NB4 (cell line): ENCODE results near the gene DPYD.

ENCODE experiments used
- DNase-seq: peaks from one replicate; pipeline ENCODE4 v3.0.0; 2010; ENCODE audit warnings: low read depth
- H3K4me3 ChIP-seq: one replicate; pipeline ENCODE4 v1.5.1; 2011; ENCODE audit warnings: mild to moderate bottlenecking, low read depth, low read length, moderate library complexity
- MYC ChIP-seq: IDR thresholded peaks from 2 replicates; pipeline ENCODE4 v1.6.1; 2011; ENCODE audit warnings: low read depth, low read length
- POLR2A ChIP-seq: IDR thresholded peaks from 2 replicates; pipeline ENCODE4 v1.6.1; 2011; ENCODE audit warnings: mild to moderate bottlenecking; ENCODE audit not compliant: insufficient read length; ENCODE audit errors: extremely low read depth
- TF ChIP-seq, protein P1 (sequence below): IDR thresholded peaks from one replicate; pipeline ENCODE4 v1.5.1; 2012; ENCODE audit warnings: low read depth, low read length
- TF ChIP-seq, protein P2 (sequence below): IDR thresholded peaks from 2 replicates; pipeline ENCODE4 v1.6.1; 2011; ENCODE audit warnings: low read depth, low read length

The DPYD gene

GRCh38 chr1:97677702-97678101, 243.1 kb downstream of the DPYD start:
- TF ChIP-seq, protein P1, sequence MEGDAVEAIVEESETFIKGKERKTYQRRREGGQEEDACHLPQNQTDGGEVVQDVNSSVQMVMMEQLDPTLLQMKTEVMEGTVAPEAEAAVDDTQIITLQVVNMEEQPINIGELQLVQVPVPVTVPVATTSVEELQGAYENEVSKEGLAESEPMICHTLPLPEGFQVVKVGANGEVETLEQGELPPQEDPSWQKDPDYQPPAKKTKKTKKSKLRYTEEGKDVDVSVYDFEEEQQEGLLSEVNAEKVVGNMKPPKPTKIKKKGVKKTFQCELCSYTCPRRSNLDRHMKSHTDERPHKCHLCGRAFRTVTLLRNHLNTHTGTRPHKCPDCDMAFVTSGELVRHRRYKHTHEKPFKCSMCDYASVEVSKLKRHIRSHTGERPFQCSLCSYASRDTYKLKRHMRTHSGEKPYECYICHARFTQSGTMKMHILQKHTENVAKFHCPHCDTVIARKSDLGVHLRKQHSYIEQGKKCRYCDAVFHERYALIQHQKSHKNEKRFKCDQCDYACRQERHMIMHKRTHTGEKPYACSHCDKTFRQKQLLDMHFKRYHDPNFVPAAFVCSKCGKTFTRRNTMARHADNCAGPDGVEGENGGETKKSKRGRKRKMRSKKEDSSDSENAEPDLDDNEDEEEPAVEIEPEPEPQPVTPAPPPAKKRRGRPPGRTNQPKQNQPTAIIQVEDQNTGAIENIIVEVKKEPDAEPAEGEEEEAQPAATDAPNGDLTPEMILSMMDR, result no peak
- TF ChIP-seq MYC, result no peak
- TF ChIP-seq POLR2A, result no peak
- TF ChIP-seq, protein P2, sequence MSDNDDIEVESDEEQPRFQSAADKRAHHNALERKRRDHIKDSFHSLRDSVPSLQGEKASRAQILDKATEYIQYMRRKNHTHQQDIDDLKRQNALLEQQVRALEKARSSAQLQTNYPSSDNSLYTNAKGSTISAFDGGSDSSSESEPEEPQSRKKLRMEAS, result no peak
- no peak overlapping the region for H3K4me3 ChIP-seq
- no peak for DNase-seq

GRCh38 chr1:97674517-97674916, 246.3 kb downstream of the DPYD start:
- peak; percentile 36 for DNase-seq
- no peak for TF ChIP-seq MYC
- TF ChIP-seq, protein P1, result no peak
- TF ChIP-seq, protein P2, result no peak
- TF ChIP-seq POLR2A, result no peak
- no peak overlapping the region for H3K4me3 ChIP-seq

DNA sequence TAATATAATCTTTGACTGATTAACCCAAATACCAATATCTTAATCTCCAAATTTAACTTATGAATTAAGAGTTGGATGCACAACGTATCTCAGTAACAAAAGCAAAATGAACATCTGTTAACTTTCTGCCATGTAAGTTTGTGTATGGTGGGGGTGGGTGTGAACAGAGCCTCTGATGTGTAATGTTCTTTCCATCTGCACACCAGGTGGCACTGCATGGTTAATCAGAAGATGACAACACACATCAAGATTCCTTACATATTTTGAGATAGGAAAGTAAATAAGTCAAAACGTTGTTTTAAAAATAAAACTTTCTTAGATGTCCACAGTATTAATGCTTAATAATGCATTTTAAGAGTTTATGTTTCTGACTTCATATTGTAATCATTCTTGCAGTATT, 251.9 kb downstream of the DPYD start:
- TF ChIP-seq, protein P2, result no peak
- TF ChIP-seq POLR2A (no peak), MYC (no peak)
- TF ChIP-seq, protein P1, result no peak
- peak; percentile 29 for DNase-seq
- no peak overlapping the region for H3K4me3 ChIP-seq

- DNase-seq, result no peak
- TF ChIP-seq MYC, result no peak
- TF ChIP-seq POLR2A, result no peak
- TF ChIP-seq, protein P1, result no peak
- TF ChIP-seq, protein P2, result no peak
- H3K4me3 ChIP-seq, result no peak overlapping the region
These were observed 260.3 kb downstream of the DPYD start for GRCh38 chr1:97660431-97661105.

GRCh38 chr1:97654876-97655585, 265.8 kb downstream of the DPYD start:
- TF ChIP-seq MYC (no peak), POLR2A (no peak)
- TF ChIP-seq, protein P1, result no peak
- TF ChIP-seq, protein P2, result no peak

More at GRCh38 chr1:97654876-97655585, 265.8 kb downstream of the DPYD start:
- peak; percentile 4 for DNase-seq
- no peak overlapping the region for H3K4me3 ChIP-seq
